ENCODE data around the gene UBE2D1. TPM values are rescaled to one million over a fixed set of nuclear protein-coding genes. Genes with fewer than 3 reads are reported as not detected.

The UBE2D1 gene
- total and polyA plus RNA-seq, 2 donors (not counting 1 experiment from before 2014, with no cell fraction given): 12.1 to 21.4 TPM

GRCh38 chr10:58362027-58362789 is 27.4 kb downstream of the UBE2D1 start:
- H3K4me2 ChIP-seq (ENCODE audit: extremely low read depth, insufficient read depth, low read length): no peak overlapping the region
- no peaks in the 10 kb centered on the region for H3K27me3 ChIP-seq (ENCODE audit: control insufficient read depth, insufficient read depth, low read length)
- H3K4me3 ChIP-seq (replicated peaks in 1 of 4; ENCODE audit: control extremely low read depth in 1 of 4, insufficient read depth in 1 of 4, low read depth in 3 of 4, low read length in 4 of 4): no peak overlapping the region
- H2AFZ ChIP-seq (ENCODE audit: low read length): no peak overlapping the region
- DNase-seq (ENCODE audit: low read depth in 2 of 2): peak in 1 of 2 donors; percentile 62
- H3K9ac ChIP-seq (ENCODE audit: insufficient read depth, low read length): no peak overlapping the region
- TF ChIP-seq EZH2 (IDR thresholded peaks at IDR 0.05; ENCODE audit: low read length, missing control alignments) (no peak), CTCF (conservative IDR thresholded peaks at IDR 0.05 in 1 of 2, IDR thresholded peaks at IDR 0.05 in 1 of 2; ENCODE audit: low read depth in 1 of 2, low read length in 2 of 2) (no peak)
- H4K20me1 ChIP-seq (ENCODE audit: control insufficient read depth, extremely low read depth, insufficient read depth, low read length): no peaks in the 10 kb centered on the region
- no peaks in the 10 kb centered on the region for H3K79me2 ChIP-seq (ENCODE audit: control insufficient read depth, insufficient read depth, low read length)
- H3K36me3 ChIP-seq (ENCODE audit: control insufficient read depth, insufficient read depth, low read length): no peaks in the 10 kb centered on the region
- no peaks in the 10 kb centered on the region for H3K4me1 ChIP-seq (ENCODE audit: control insufficient read depth, extremely low read depth, insufficient read depth, low read length)
- no peak overlapping the region for H3K27ac ChIP-seq (ENCODE audit: insufficient read depth, low read length)
- no peaks in the 10 kb centered on the region for H3K9me3 ChIP-seq (ENCODE audit: control insufficient read depth, insufficient read depth, low read depth, low read length)

- no peaks in the 10 kb centered on the region for H3K4me1 ChIP-seq (ENCODE audit: control insufficient read depth, extremely low read depth, insufficient read depth, low read length)
- no peak overlapping the region for H3K9ac ChIP-seq (ENCODE audit: insufficient read depth, low read length)
- H3K79me2 ChIP-seq (ENCODE audit: control insufficient read depth, insufficient read depth, low read length): no peaks in the 10 kb centered on the region
- no peaks in the 10 kb centered on the region for H3K27me3 ChIP-seq (ENCODE audit: control insufficient read depth, insufficient read depth, low read length)
- H3K36me3 ChIP-seq (ENCODE audit: control insufficient read depth, insufficient read depth, low read length): no peaks in the 10 kb centered on the region
- no peak for TF ChIP-seq EZH2 (IDR thresholded peaks at IDR 0.05; ENCODE audit: low read length, missing control alignments)
- no peak for TF ChIP-seq CTCF (conservative IDR thresholded peaks at IDR 0.05 in 1 of 2, IDR thresholded peaks at IDR 0.05 in 1 of 2; ENCODE audit: low read depth in 1 of 2, low read length in 2 of 2)
- no peak overlapping the region for H3K4me3 ChIP-seq (replicated peaks in 1 of 4; ENCODE audit: control extremely low read depth in 1 of 4, insufficient read depth in 1 of 4, low read depth in 3 of 4, low read length in 4 of 4)
- no peaks in the 10 kb centered on the region for H3K9me3 ChIP-seq (ENCODE audit: control insufficient read depth, insufficient read depth, low read depth, low read length)
- no peak overlapping the region for H3K27ac ChIP-seq (ENCODE audit: insufficient read depth, low read length)
- no peak overlapping the region for H2AFZ ChIP-seq (ENCODE audit: low read length)
- no peak for DNase-seq (ENCODE audit: low read depth in 2 of 2)
- no peaks in the 10 kb centered on the region for H4K20me1 ChIP-seq (ENCODE audit: control insufficient read depth, extremely low read depth, insufficient read depth, low read length)
- H3K4me2 ChIP-seq (ENCODE audit: extremely low read depth, insufficient read depth, low read length): no peak overlapping the region
Measured at GRCh38 chr10:58367069-58367468, 32.3 kb downstream of the UBE2D1 start.

GRCh38 chr10:58371473-58371872 is 36.7 kb downstream of the UBE2D1 start:
- no peaks in the 10 kb centered on the region for H3K27me3 ChIP-seq (ENCODE audit: control insufficient read depth, insufficient read depth, low read length)
- H3K9me3 ChIP-seq (ENCODE audit: control insufficient read depth, insufficient read depth, low read depth, low read length): no peaks in the 10 kb centered on the region
- no peak for DNase-seq (ENCODE audit: low read depth in 2 of 2)
- H3K36me3 ChIP-seq (ENCODE audit: control insufficient read depth, insufficient read depth, low read length): no peaks in the 10 kb centered on the region
- H3K9ac ChIP-seq (ENCODE audit: insufficient read depth, low read length): no peak overlapping the region
- H4K20me1 ChIP-seq (ENCODE audit: control insufficient read depth, extremely low read depth, insufficient read depth, low read length): no peaks in the 10 kb centered on the region
- no peaks in the 10 kb centered on the region for H3K4me1 ChIP-seq (ENCODE audit: control insufficient read depth, extremely low read depth, insufficient read depth, low read length)
- no peak overlapping the region for H3K4me3 ChIP-seq (replicated peaks in 1 of 4; ENCODE audit: control extremely low read depth in 1 of 4, insufficient read depth in 1 of 4, low read depth in 3 of 4, low read length in 4 of 4)
- no peak overlapping the region for H2AFZ ChIP-seq (ENCODE audit: low read length)
- H3K27ac ChIP-seq (ENCODE audit: insufficient read depth, low read length): no peak overlapping the region
- no peak overlapping the region for H3K4me2 ChIP-seq (ENCODE audit: extremely low read depth, insufficient read depth, low read length)
- no peak for TF ChIP-seq EZH2 (IDR thresholded peaks at IDR 0.05; ENCODE audit: low read length, missing control alignments)
- TF ChIP-seq CTCF (conservative IDR thresholded peaks at IDR 0.05 in 1 of 2, IDR thresholded peaks at IDR 0.05 in 1 of 2; ENCODE audit: low read depth in 1 of 2, low read length in 2 of 2): no peak
- H3K79me2 ChIP-seq (ENCODE audit: control insufficient read depth, insufficient read depth, low read length): no peaks in the 10 kb centered on the region

Measured in fibroblast of lung (primary cell).